Osteoblast (primary cell): ENCODE measurements around the gene STPG3. TPM values are rescaled to one million over a fixed set of nuclear protein-coding genes. Genes with fewer than 3 reads are reported as not detected.

Experiments used
- DNase-seq: peaks from one replicate; pipeline ENCODE4 v3.0.0; 2011; ENCODE audit warnings: low spot score, mixed read lengths; ENCODE audit not compliant: insufficient read length; ENCODE audit errors: missing footprints
- H2AFZ ChIP-seq: 2 replicates; pipeline ENCODE4 v1.6.0; 2011; ENCODE audit warnings: mild to moderate bottlenecking, low read length
- H3K27ac ChIP-seq: 2 replicates; pipeline ENCODE4 v1.5.1; 2011; ENCODE audit warnings: mild to moderate bottlenecking, low read depth, low read length, moderate library complexity
- H3K27me3 ChIP-seq: 2 replicates; pipeline ENCODE4 v1.6.0; 2012; ENCODE audit warnings: mild to moderate bottlenecking, control low read depth, inconsistent platforms, low read length, moderate library complexity; ENCODE audit not compliant: insufficient read depth
- H3K36me3 ChIP-seq: 2 replicates; pipeline ENCODE4 v1.5.1; 2011; ENCODE audit warnings: mild to moderate bottlenecking, low read length, control low read depth, moderate library complexity; ENCODE audit not compliant: insufficient read depth
- H3K4me1 ChIP-seq: 2 replicates; pipeline ENCODE4 v1.5.1; 2011; ENCODE audit warnings: mild to moderate bottlenecking, low read length, control low read depth, moderate library complexity; ENCODE audit not compliant: insufficient read depth
- H3K4me2 ChIP-seq: 2 replicates; pipeline ENCODE4 v1.6.0; 2011; ENCODE audit warnings: mild to moderate bottlenecking, low read length; ENCODE audit not compliant: insufficient read depth
- H3K4me3 ChIP-seq: fragments of 200-600 bp; sonication (generic); 3 replicates; pipeline ENCODE4 v1.5.1; 2012; ENCODE audit warnings: mild to moderate bottlenecking, low read length, inconsistent platforms; ENCODE audit not compliant: insufficient read depth
- H3K79me2 ChIP-seq: 2 replicates; pipeline ENCODE4 v1.6.0; 2012; ENCODE audit warnings: mild to moderate bottlenecking, low read length, control low read depth, inconsistent platforms; ENCODE audit not compliant: insufficient read depth
- H3K9me3 ChIP-seq: 2 replicates; pipeline ENCODE4 v1.5.1; 2011; ENCODE audit warnings: low read depth, low read length, control low read depth
- H4K20me1 ChIP-seq: 2 replicates; pipeline ENCODE4 v1.6.0; 2012; ENCODE audit warnings: mild to moderate bottlenecking, low read length, control low read depth; ENCODE audit not compliant: insufficient read depth
- total RNA-seq: library from RNA; depleted of rRNA; stranded (reverse); fragments of >200 nt; gene quantifications from 2 replicates; pipeline ENCODE4 v1.2.3, GENCODE V29; 2012
- TF ChIP-seq, protein P1 (sequence below): IDR thresholded peaks from 2 replicates; pipeline ENCODE4 v1.5.1; 2011; ENCODE audit warnings: mild to moderate bottlenecking, low read depth, low read length, moderate library complexity; ENCODE audit errors: extremely low read depth

Gene STPG3
- total RNA-seq, 1 donor, result 0.36 TPM

DNA sequence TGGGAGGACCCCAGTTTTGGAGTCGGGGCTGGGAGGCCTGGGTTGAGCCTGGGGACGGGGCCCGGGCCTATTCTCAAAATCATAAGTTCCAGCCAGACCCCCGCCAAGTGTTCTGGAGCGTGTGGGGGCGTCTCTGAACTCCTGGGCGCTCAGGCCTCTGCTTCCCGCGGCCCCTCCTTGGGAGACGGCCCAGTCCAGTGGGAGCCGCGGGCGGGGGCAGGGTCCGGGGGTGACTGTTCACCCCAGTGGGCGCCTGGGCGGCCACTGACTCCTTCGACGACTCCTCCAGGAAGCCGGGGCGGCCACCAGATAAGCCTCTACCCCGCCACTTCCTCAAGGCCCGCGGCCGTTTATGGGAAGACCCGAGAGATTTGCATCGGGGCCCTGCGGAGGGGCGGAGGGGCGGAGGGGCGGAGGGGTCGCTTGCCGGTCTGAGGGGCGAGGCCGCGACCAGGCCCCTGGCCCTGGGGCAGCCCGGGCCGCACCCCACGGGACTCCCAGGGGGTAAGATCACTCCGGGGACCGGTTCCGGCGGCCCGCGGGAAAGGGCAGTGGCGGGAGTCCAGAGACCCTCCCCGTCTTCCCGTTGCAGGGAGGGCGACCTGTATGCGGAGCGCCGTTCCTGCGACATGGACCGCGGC is 27.1 kb downstream of the STPG3 start:
- H2AFZ ChIP-seq, result no peak overlapping the region
- peaks cover 16% of the 10 kb centered on the region for H3K4me1 ChIP-seq
- no peak overlapping the region for H3K27ac ChIP-seq
- H4K20me1 ChIP-seq, result no peaks in the 10 kb centered on the region
- H3K36me3 ChIP-seq, result peaks cover 8% of the 10 kb centered on the region
- H3K79me2 ChIP-seq, result peaks cover 16% of the 10 kb centered on the region
- H3K4me2 ChIP-seq, result peak overlapping the region; percentile 79
- DNase-seq, result peak; percentile 92
- no peaks in the 10 kb centered on the region for H3K27me3 ChIP-seq
- TF ChIP-seq, protein P1, sequence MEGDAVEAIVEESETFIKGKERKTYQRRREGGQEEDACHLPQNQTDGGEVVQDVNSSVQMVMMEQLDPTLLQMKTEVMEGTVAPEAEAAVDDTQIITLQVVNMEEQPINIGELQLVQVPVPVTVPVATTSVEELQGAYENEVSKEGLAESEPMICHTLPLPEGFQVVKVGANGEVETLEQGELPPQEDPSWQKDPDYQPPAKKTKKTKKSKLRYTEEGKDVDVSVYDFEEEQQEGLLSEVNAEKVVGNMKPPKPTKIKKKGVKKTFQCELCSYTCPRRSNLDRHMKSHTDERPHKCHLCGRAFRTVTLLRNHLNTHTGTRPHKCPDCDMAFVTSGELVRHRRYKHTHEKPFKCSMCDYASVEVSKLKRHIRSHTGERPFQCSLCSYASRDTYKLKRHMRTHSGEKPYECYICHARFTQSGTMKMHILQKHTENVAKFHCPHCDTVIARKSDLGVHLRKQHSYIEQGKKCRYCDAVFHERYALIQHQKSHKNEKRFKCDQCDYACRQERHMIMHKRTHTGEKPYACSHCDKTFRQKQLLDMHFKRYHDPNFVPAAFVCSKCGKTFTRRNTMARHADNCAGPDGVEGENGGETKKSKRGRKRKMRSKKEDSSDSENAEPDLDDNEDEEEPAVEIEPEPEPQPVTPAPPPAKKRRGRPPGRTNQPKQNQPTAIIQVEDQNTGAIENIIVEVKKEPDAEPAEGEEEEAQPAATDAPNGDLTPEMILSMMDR, result no peak
- H3K4me3 ChIP-seq, result peak overlapping the region; percentile 78
- no peaks in the 10 kb centered on the region for H3K9me3 ChIP-seq

DNA sequence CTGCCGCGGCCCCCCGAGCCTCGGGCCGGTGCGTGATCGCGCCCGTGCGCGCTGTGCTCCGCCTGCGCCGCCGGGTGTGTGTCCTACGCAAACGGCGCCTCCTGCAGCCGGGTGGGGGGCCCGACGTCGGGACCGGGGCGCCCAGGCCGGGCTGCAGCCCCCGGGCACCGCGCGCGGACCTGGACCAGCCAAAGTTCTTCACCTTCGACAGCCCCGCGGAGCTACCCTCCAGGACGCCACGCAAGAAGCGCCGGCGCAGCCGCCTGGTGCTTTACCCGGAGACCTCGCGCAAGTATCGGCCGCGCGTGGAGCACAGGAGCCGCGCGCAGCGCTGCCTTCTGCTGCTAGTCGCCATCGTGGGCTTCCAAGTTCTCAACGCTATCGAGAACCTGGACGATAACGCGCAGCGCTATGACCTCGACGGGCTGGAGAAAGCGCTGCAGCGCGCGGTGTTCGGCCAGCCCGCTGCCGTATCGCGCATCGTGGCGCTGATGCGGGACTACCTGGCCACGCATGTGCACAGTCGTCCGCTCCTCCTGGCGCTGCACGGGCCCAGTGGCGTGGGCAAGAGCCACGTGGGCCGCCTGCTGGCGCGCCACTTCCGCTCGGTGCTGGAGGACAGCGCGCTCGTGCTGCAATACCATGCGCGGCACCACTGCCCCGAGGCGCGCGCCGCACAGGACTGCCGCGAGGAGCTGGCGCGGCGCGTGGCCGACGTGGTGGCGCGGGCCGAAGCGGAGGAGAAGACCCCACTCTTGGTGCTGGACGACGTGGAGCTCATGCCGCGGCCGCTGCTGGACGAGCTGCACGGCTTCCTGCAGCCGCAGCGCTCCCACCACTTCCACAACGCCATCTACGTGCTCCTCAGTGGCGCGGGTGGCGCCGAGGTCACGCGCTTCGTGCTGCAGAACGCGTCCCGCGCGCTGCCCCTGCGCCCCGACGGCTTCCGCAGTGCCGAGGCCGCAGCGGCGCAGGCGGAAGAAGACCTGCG is 27.9 kb downstream of the STPG3 start:
- Histone ChIP-seq H3K36me3 (peaks cover 4% of the 10 kb centered on the region), H3K27me3 (no peaks in the 10 kb centered on the region), H4K20me1 (no peaks in the 10 kb centered on the region), H3K79me2 (peaks cover 16% of the 10 kb centered on the region), H3K9me3 (no peaks in the 10 kb centered on the region), H3K27ac (no peak overlapping the region), H3K4me3 (peak overlapping the region; percentile 78), H3K4me1 (peaks cover 16% of the 10 kb centered on the region), H3K4me2 (peak overlapping the region; percentile 79), H2AFZ (no peak overlapping the region)
- TF ChIP-seq, protein P1, result no peak
- DNase-seq, result peak; percentile 67

DNA sequence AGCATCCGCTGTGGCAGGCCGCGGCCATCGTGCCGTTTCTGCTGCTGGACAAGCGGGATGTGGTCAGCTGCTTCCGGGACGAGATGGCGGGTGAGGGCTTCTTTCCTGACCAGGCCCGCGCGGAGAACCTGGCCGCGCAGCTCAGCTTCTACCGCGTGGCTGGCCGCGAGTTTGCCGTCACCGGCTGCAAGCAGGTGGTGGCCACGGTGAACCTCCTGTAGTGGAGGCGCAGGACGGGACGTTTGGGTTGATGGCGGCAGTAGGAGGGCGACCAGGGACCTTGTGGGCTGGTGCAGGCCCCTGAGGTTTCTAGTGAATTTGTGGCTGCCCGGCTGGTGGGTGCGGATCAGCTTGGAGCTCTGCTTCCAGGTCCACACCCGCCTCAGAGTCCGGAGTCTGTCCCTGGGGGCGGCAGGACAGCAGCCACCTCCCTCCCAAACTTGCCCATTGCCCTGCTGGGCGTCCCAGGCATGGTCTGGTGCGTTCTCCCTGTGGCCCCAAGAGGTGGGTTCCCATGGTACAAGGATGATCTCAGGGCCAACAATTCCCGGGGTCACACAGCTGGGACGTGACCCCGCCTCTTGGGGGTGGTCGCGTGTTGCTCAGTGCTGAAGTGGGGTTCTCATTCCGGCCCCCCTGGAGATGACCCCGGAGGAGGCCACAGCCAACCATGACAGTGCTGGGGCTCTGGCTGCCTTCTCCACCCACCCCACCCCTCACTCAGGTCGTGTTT is 28.8 kb downstream of the STPG3 start:
- TF ChIP-seq, protein P1, result no peak
- no peak overlapping the region for H3K4me3 ChIP-seq
- H3K27me3 ChIP-seq, result no peaks in the 10 kb centered on the region
- peaks cover 16% of the 10 kb centered on the region for H3K79me2 ChIP-seq
- no peak overlapping the region for H3K4me2 ChIP-seq
- no peaks in the 10 kb centered on the region for H4K20me1 ChIP-seq
- peaks cover 4% of the 10 kb centered on the region for H3K36me3 ChIP-seq
- peak; percentile 86 for DNase-seq
- peaks cover 16% of the 10 kb centered on the region for H3K4me1 ChIP-seq
- H2AFZ ChIP-seq, result no peak overlapping the region
- H3K9me3 ChIP-seq, result no peaks in the 10 kb centered on the region
- H3K27ac ChIP-seq, result no peak overlapping the region
